ENCODE results near the gene PAMR1. TPM values are rescaled to one million over a fixed set of nuclear protein-coding genes. Genes with fewer than 3 reads are reported as not detected.

Gene PAMR1
- total and polyA plus RNA-seq, 9 of the 15 experiments (the other 6 are each of a cell fraction or from before 2014, with no cell fraction given): not detected

DNA sequence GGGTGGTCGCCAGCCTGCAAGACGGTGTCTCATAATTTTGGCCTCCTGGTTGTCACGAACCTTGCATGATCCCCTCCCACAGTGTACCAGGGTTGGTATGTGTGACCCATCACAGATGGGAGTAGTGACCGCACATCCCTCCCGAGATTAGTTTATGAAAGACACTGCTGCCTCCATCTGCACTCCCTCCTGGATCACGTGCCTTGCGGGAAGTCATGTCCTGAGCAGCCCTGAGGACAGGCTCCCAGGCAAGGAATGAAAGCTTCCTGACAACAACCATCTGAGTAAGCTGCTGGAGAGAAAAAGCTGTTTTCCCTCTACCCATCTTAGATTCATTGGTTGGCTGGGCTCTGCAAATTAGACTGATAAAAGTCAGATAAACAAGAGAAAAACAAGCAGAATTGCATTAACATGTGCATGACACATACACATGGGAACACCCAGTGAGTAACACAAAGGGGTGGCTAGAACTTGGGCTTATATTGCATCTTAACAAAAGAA lies 14.4 kb upstream of the PAMR1 start:
- DNase-seq (ENCODE audit: extremely low read depth in 1 of 4, low spot score in 3 of 4) (no peak), FAIRE-seq (no peak), ATAC-seq (no peak)
- Histone ChIP-seq H3K27me3 (ENCODE audit: control insufficient read depth in 2 of 2, insufficient read depth in 2 of 2, low read length in 2 of 2) (peaks cover 0 to 10% of the 10 kb centered on the region in 2 experiments; a peak in 3 of 5 replicates), H3K27ac (ENCODE audit: extremely low read depth, low read depth, low read length) (no peak overlapping the region), H3K79me2 (ENCODE audit: control insufficient read depth, insufficient read depth, low read length) (no peaks in the 10 kb centered on the region), H3K9ac (ENCODE audit: insufficient read depth in 1 of 2, low read depth in 2 of 2, low read length in 2 of 2) (no peak overlapping the region), H3K36me3 (ENCODE audit: control insufficient read depth, insufficient read depth, low read length) (no peaks in the 10 kb centered on the region), H2AFZ (ENCODE audit: low read depth, low read length) (no peak overlapping the region), H3K4me2 (ENCODE audit: insufficient read depth, low read length) (no peak overlapping the region), H3K4me3 (no peak overlapping the region), H4K20me1 (replicated peaks; ENCODE audit: control insufficient read depth, insufficient read depth, low read length) (no peaks in the 10 kb centered on the region), H3K9me1 (ENCODE audit: control insufficient read depth, insufficient read depth, low read length) (no peaks in the 10 kb centered on the region), H3K4me1 (replicated peaks in 1 of 2; ENCODE audit: control insufficient read depth in 2 of 2, insufficient read depth in 2 of 2, low read length in 2 of 2) (no peaks in the 10 kb centered on the region), H3K9me3 (replicated peaks; ENCODE audit: control insufficient read depth, insufficient read depth, low read depth, low read length) (no peaks in the 10 kb centered on the region)
- TF ChIP-seq POU5F1 (IDR thresholded peaks at IDR 0.05; ENCODE audit: borderline replicate concordance, low read depth, low read length, partially characterized antibody): no peak
- TF ChIP-seq ZNF639 (CRISPR knock-in tag; conservative IDR thresholded peaks at IDR 0.05 in 1 of 2, IDR thresholded peaks at IDR 0.05 in 1 of 2): no peak
- TF ChIP-seq NFE2L1 (tag; IDR thresholded peaks at IDR 0.05; ENCODE audit: borderline replicate concordance, low read depth): no peak
- no peak for TF ChIP-seq SETDB1 (IDR thresholded peaks at IDR 0.05; ENCODE audit: low read length)
- TF ChIP-seq, protein P1, sequence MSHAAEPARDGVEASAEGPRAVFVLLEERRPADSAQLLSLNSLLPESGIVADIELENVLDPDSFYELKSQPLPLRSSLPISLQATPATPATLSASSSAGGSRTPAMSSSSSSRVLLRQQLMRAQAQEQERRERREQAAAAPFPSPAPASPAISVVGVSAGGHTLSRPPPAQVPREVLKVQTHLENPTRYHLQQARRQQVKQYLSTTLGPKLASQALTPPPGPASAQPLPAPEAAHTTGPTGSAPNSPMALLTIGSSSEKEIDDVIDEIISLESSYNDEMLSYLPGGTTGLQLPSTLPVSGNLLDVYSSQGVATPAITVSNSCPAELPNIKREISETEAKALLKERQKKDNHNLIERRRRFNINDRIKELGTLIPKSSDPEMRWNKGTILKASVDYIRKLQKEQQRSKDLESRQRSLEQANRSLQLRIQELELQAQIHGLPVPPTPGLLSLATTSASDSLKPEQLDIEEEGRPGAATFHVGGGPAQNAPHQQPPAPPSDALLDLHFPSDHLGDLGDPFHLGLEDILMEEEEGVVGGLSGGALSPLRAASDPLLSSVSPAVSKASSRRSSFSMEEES (CRISPR knock-in tag; IDR thresholded peaks at IDR 0.05): peak; percentile 40
- TF ChIP-seq, protein P2, sequence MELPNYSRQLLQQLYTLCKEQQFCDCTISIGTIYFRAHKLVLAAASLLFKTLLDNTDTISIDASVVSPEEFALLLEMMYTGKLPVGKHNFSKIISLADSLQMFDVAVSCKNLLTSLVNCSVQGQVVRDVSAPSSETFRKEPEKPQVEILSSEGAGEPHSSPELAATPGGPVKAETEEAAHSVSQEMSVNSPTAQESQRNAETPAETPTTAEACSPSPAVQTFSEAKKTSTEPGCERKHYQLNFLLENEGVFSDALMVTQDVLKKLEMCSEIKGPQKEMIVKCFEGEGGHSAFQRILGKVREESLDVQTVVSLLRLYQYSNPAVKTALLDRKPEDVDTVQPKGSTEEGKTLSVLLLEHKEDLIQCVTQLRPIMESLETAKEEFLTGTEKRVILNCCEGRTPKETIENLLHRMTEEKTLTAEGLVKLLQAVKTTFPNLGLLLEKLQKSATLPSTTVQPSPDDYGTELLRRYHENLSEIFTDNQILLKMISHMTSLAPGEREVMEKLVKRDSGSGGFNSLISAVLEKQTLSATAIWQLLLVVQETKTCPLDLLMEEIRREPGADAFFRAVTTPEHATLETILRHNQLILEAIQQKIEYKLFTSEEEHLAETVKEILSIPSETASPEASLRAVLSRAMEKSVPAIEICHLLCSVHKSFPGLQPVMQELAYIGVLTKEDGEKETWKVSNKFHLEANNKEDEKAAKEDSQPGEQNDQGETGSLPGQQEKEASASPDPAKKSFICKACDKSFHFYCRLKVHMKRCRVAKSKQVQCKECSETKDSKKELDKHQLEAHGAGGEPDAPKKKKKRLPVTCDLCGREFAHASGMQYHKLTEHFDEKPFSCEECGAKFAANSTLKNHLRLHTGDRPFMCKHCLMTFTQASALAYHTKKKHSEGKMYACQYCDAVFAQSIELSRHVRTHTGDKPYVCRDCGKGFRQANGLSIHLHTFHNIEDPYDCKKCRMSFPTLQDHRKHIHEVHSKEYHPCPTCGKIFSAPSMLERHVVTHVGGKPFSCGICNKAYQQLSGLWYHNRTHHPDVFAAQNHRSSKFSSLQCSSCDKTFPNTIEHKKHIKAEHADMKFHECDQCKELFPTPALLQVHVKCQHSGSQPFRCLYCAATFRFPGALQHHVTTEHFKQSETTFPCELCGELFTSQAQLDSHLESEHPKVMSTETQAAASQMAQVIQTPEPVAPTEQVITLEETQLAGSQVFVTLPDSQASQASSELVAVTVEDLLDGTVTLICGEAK (IDR thresholded peaks at IDR 0.05): no peak
- TF ChIP-seq, protein P2 (CRISPR knock-in tag; IDR thresholded peaks at IDR 0.05): no peak
- no peak for TF ChIP-seq CEBPB (tag; IDR thresholded peaks at IDR 0.05)
- BruUV-seq (replicated peaks): no TSS peak
- in situ Hi-C loops (cut with MboI) (no loop called here), intact Hi-C loops (cut with micrococcal nuclease) (no loop called here)
- 0% methylated on average over 7 of the region's 7 CpGs for WGBS (ENCODE audit: insufficient coverage, low coverage, missing lambda C conversion rate)
- ChIA-PET CTCF (ENCODE audit: low intra/inter-chr PET ratio) (no interaction called here), POLR2A (interaction anchor here (0.9 kb wide), 1 partner anchor 916 kb away, joined by 3 read pairs; no protein-coding TSS in a partner anchor)

Measured in K562 (cell line).